GM12873 (cell line): Measurements from ENCODE around the gene SPINK4.
A peak's percentile ranks its signal among the peaks of the same experiment; 100 is the strongest.

Experiments
- CTCF ChIP-seq: IDR thresholded peaks from 2 replicates; pipeline ENCODE4 v1.5.1; 2012; ENCODE audit warnings: low read depth, mild to moderate bottlenecking, moderate library complexity, low read length, control low read depth; ENCODE audit not compliant: insufficient read depth; ENCODE audit errors: missing control alignments

SPINK4 gene

GRCh38 chr9:33222031-33222430 lies 17.9 kb upstream of the SPINK4 start:
- no peak for TF ChIP-seq CTCF

GRCh38 chr9:33223696-33224095 lies 16.3 kb upstream of the SPINK4 start:
- TF ChIP-seq CTCF = peak; percentile 51

- peak; percentile 62 for TF ChIP-seq CTCF
Measured at GRCh38 chr9:33225319-33226147, 14.4 kb upstream of the SPINK4 start.

- no peak for TF ChIP-seq CTCF
Measured at GRCh38 chr9:33227008-33227398, 13.0 kb upstream of the SPINK4 start.

- no peak for TF ChIP-seq CTCF
Measured at GRCh38 chr9:33227741-33228140, 12.2 kb upstream of the SPINK4 start.

- TF ChIP-seq CTCF = no peak
Measured at GRCh38 chr9:33228606-33229005, 11.4 kb upstream of the SPINK4 start.

GRCh38 chr9:33229359-33230114 lies 10.4 kb upstream of the SPINK4 start:
- TF ChIP-seq CTCF = peak; percentile 25
